Endodermal cell (in vitro differentiated cells): ENCODE measurements around the gene DLGAP5. TPM values are rescaled to one million over a fixed set of nuclear protein-coding genes. Genes with fewer than 3 reads are reported as not detected.

ENCODE experiments used
- DNase-seq: peaks from one replicate; pipeline ENCODE4 v3.0.0-alpha.2; 2017
- H3K27ac ChIP-seq: 2 replicates; pipeline ENCODE4 v1.5.1; 2013; ENCODE audit warnings: mild to moderate bottlenecking, low read depth, low read length, moderate library complexity
- H3K27me3 ChIP-seq: 2 replicates; pipeline ENCODE4 v1.6.1; 2013; ENCODE audit warnings: mild to moderate bottlenecking, low read length, moderate library complexity; ENCODE audit not compliant: insufficient read depth, control insufficient read depth, poor library complexity, severe bottlenecking
- H3K36me3 ChIP-seq: 2 replicates; pipeline ENCODE4 v1.7.0; 2013; ENCODE audit warnings: mild to moderate bottlenecking, low read length, moderate library complexity; ENCODE audit not compliant: control insufficient read depth, insufficient read depth
- H3K4me1 ChIP-seq: one replicate; pipeline ENCODE4 v1.7.0; 2013; ENCODE audit warnings: low read length; ENCODE audit not compliant: control insufficient read depth, insufficient read depth
- H3K4me3 ChIP-seq: 2 replicates; pipeline ENCODE4 v1.5.1; 2013; ENCODE audit warnings: mild to moderate bottlenecking, low read length, moderate library complexity
- H3K9ac ChIP-seq: 2 replicates; pipeline ENCODE4 v1.6.1; 2013; ENCODE audit warnings: mild to moderate bottlenecking, low read length, moderate library complexity; ENCODE audit not compliant: poor library complexity, severe bottlenecking; ENCODE audit errors: extremely low read depth
- H3K9me3 ChIP-seq: 2 replicates; pipeline ENCODE4 v1.6.1; 2013; ENCODE audit warnings: mild to moderate bottlenecking, low read length, moderate library complexity; ENCODE audit not compliant: control insufficient read depth
- H3K27ac Mint-ChIP-seq: 2 replicates; pipeline ENCODE4 v1.8.0; 2020; ENCODE audit warnings: mixed read lengths
- H3K27me3 Mint-ChIP-seq: 2 replicates; pipeline ENCODE4 v1.8.0; 2021; ENCODE audit warnings: mild to moderate bottlenecking, mixed read lengths; ENCODE audit not compliant: insufficient read depth
- H3K36me3 Mint-ChIP-seq: 2 replicates; pipeline ENCODE4 v1.8.0; 2020; ENCODE audit warnings: low read depth, mixed read lengths
- H3K4me1 Mint-ChIP-seq: 2 replicates; pipeline ENCODE4 v1.8.0; 2020; ENCODE audit warnings: mixed read lengths
- H3K4me3 Mint-ChIP-seq: 2 replicates; pipeline ENCODE4 v1.8.0; 2020; ENCODE audit warnings: mild to moderate bottlenecking, moderate library complexity, mixed read lengths
- H3K9me3 Mint-ChIP-seq: 2 replicates; pipeline ENCODE4 v1.8.0; 2020; ENCODE audit warnings: mild to moderate bottlenecking, mixed read lengths
- CTCF ChIP-seq: fragments of 200-600 bp; sonication (generic); conservative IDR thresholded peaks from 2 replicates; pipeline ENCODE4 v1.5.0; 2021; ENCODE audit warnings: antibody characterized with exemption, mild to moderate bottlenecking
- WGBS, 2 experiments: methylation state at CpG; one replicate each; pipeline versions ENCODE4 v1.1.5 to v1.1.7; 2013; ENCODE audit warnings: missing lambda C conversion rate in 2 of 2, mixed read lengths in 1 of 2; ENCODE audit not compliant: insufficient coverage in 1 of 2, insufficient read length in 1 of 2; 5-methylcytosine and 5-hydroxymethylcytosine counted together
- total RNA-seq, 2 donors: library from RNA; stranded (reverse); fragmentation: NEBNext Ultra II Directional in 1 of 2; extraction: Animal tissue kit (Norgen Biotek cat#: 25700) in 1 of 2; gene quantifications; 2 replicates in 1 of 2; 3 replicates in 1 of 2; pipeline ENCODE4 v1.2.1, GENCODE V29; 2021

DLGAP5 gene
- total RNA-seq, 2 donors from 2014 or later: 71.1 to 112 TPM

- no peaks in the 10 kb centered on the region for H3K27me3 Mint-ChIP-seq
- peaks cover 52% of the 10 kb centered on the region for H3K36me3 Mint-ChIP-seq
- Histone ChIP-seq H3K27me3 (no peaks in the 10 kb centered on the region), H3K4me1 (no peaks in the 10 kb centered on the region), H3K9me3 (no peaks in the 10 kb centered on the region), H3K9ac (no peak overlapping the region), H3K4me3 (no peak overlapping the region), H3K36me3 (peaks cover 82% of the 10 kb centered on the region), H3K27ac (no peak overlapping the region)
- H3K27ac Mint-ChIP-seq: no peak overlapping the region
- WGBS, 2 experiments: 100% methylated on average over 3 of the region's 3 CpGs
- no peaks in the 10 kb centered on the region for H3K9me3 Mint-ChIP-seq
- TF ChIP-seq CTCF: no peak
- no peak overlapping the region for H3K4me3 Mint-ChIP-seq
- H3K4me1 Mint-ChIP-seq: no peaks in the 10 kb centered on the region
- DNase-seq: no peak
These were observed 37.4 kb downstream of the DLGAP5 start for GRCh38 chr14:55153951-55154350.

- Mint-ChIP-seq H3K9me3 (no peaks in the 10 kb centered on the region), H3K4me3 (no peak overlapping the region), H3K4me1 (no peaks in the 10 kb centered on the region), H3K27ac (no peak overlapping the region), H3K36me3 (peaks cover 54% of the 10 kb centered on the region), H3K27me3 (no peaks in the 10 kb centered on the region)
- peaks cover 85% of the 10 kb centered on the region for H3K36me3 ChIP-seq
- no peaks in the 10 kb centered on the region for H3K4me1 ChIP-seq
- no peak for TF ChIP-seq CTCF
- no peak overlapping the region for H3K9ac ChIP-seq
- no peak overlapping the region for H3K4me3 ChIP-seq
- no peaks in the 10 kb centered on the region for H3K9me3 ChIP-seq
- no peak overlapping the region for H3K27ac ChIP-seq
- H3K27me3 ChIP-seq: no peaks in the 10 kb centered on the region
- no peak for DNase-seq
- 57% methylated on average over 1 of the region's 1 CpG; no CpG with 5 or more reads in 1 of the 2 experiments for WGBS, 2 experiments
These were observed 39.2 kb downstream of the DLGAP5 start for GRCh38 chr14:55152052-55152753.

GRCh38 chr14:55151601-55152000 lies 39.8 kb downstream of the DLGAP5 start:
- Histone ChIP-seq H3K36me3 (peaks cover 83% of the 10 kb centered on the region), H3K4me3 (no peak overlapping the region), H3K9ac (no peak overlapping the region), H3K27me3 (no peaks in the 10 kb centered on the region), H3K4me1 (no peaks in the 10 kb centered on the region), H3K9me3 (no peaks in the 10 kb centered on the region), H3K27ac (no peak overlapping the region)
- Mint-ChIP-seq H3K4me3 (no peak overlapping the region), H3K9me3 (no peaks in the 10 kb centered on the region), H3K27ac (no peak overlapping the region), H3K27me3 (no peaks in the 10 kb centered on the region), H3K4me1 (no peaks in the 10 kb centered on the region), H3K36me3 (peaks cover 52% of the 10 kb centered on the region)
- TF ChIP-seq CTCF: no peak
- 80% methylated on average over 1 of the region's 1 CpG; no CpG with 5 or more reads in 1 of the 2 experiments for WGBS, 2 experiments
- no peak for DNase-seq
